HTR-8/SVneo (cell line): ENCODE data around the gene PTMA.

Experiments
- DNase-seq: peaks from one replicate; pipeline ENCODE4 v3.0.0; 2011; ENCODE audit warnings: low spot score, mixed read lengths; ENCODE audit not compliant: insufficient read length
- FAIRE-seq: peaks from 2 replicates; lab custom pipeline; 2011; peaks lifted over from hg19 to GRCh38; lab: Jason Lieb, UNC

PTMA gene

DNA sequence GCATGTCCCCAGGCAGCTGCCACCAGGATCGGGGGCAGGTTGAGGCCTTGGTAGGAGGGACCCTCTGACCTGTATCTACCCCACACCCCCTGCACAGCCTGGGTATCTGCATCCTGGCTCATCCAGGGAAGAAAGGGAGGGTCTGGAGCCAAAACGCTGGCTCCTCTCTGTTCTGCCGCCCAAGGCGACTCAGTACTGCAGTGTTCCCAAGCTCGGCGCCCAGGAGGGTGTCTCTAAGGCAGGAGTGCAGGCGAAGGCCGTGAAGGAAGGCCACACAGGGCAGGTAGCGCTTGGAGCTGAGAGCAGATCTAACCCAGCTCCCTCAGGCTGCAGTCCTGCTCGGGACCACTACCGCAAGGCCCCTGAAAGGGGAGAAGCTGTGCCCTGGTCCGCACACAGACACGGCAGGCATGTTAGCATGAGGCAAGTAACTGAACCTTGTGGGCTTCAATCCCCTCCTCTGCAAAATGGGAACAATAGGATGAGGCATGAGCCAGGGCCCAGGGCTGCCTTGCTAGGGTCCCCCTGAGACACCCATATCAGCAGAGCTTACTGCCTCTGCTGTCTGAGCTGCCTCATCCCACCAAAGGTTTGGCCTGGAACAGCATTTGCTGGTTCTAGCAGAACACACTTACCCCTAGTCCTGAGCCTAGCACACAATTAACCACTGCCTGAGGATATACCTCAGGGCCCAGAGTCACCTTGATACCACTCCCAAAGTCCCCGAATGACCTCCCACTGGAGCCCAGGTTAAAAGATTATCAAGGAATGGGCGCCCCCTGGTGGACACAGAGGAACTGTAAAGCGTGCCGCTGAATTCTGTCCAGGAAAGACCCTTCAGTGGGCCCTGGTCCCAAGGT, 6.5 kb downstream of the PTMA start:
- FAIRE-seq (no peak), DNase-seq (peak; percentile 66)

DNA sequence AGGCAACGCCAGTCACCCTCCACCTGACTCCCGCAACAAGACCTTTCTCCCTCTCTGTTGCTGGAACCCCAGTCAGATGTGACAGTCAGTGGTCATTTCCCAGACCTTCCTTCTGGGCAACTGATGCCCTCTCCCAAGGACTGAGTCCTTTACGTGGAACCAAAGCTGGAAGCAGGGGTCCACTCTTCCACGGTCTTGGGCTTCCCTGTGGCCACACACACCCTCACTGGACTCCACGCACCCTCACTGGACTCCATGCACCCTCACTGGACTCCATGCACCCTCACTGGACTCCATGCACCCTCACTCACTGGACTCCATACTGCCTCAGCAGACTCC, 7.1 kb downstream of the PTMA start:
- FAIRE-seq (no peak), DNase-seq (no peak)

DNA sequence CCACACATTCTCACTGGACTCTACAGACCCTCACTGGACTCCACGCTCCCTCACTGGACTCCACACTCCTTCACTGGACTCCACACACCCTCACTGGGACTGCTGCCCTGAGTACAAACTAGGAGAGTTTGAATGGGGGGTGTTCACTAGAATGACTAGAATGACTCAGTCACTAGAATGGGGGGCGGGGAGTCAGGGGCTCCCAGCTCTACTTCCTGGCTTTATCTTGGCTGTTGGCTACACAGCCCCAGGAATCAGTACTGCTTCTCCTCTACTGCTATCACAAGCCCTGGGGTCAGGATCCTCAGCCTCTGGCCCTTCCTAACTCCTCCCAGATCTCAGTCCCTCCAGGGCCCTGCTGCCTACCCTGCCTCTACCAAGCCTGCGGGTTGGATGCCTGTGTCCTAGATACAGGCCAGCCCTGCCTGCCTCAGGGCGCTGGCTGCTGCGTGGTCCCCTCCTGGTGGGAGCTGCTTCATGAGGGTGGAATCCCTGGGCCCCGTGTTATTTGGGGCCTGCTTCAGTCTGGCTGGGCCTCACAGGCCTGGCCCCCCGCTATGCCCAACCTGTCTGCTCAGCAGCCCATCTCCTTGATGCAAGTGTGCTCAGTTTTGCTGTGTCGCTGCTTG, 7.8 kb downstream of the PTMA start:
- no peak for DNase-seq
- FAIRE-seq: no peak

DNA sequence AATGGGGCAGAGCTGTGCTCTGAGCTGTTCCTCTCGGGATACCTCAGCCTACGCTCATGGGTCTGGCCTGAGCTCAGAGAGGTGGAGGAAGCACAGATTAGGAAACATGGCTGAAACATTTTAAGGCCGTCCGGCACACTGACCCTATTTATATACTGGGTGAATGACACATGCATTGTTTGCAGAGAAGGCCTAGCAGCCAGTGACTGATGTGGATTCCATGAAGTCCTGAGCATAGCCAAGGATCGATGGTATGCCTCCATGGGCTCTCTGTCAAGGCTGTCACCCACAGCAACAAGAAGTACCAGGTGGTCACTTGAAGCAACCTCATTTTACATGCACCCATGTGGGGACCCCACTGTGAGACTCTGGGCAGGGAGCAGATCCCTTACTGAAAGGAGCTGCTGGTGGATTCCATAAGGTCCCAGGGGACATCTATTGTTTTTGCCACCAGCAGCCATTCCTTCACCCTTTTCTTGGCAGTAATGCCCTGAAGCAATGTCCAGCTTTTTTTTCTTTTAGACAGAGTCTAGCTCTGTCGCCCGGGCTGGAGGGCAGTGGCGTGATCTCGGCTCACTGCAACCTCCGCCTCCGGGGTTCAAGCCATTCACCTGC, 8.4 kb downstream of the PTMA start:
- no peak for FAIRE-seq
- DNase-seq: no peak

DNA sequence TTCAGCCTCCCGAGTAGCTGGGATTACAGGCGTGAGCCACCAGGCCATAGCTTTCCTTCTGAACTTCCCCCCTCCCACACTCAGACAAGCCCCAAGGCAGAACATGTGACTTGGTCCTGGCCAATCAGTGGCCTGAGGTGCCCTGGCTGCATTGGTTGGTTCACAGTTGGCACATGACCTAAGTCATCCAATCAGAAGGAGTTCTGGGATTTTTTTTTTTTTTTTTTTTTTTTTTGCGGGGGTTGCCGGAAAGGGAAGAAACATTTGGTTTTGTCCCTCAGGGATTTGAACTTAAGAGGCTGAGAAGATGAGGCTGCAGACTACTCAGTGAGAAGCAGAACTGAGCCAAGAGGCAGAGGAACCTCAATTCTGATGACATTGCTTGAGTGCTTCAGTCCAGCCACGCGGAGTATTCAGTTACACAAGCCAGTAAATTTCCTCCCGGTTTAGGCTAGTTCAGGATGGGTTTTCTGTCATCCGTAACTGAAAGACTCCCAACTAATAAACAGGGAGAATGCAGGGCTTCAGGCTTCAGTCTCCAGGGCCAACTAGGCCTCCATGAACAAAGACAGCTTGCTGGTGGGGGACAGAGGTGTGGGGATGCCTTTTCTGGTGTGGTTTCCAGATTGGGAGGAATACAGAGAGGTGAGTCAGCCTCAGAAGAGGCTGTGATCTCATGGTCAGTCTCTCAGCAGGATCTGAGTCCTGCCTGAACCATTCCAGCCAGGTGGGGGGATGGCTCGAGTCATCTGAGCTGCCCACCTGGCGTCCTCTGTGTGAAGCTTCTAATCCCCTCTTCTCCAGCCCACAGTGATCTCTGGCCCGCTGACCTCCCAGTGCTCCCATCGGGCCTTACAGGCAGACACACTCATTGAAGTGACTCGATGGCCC, 9.2 kb downstream of the PTMA start:
- DNase-seq (no peak), FAIRE-seq (no peak)

DNA sequence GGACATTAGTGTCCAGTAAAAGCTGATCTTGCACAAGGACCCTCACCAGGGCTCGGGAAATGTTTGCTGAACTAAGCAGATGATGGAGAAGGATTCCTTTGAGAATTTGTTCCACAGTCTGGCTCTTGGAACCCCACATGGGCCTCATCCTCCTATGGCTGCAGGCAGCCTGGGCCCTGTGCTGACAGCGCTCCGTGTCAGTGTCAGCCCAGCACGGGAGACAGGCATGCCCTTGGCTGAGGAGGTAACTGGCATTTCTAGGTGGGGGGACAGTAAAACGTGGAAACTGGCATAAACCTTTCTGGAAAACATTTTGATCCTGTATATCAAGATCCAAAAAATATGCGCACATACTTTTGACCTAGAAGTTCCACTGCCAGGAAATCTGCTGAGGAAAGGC, 10.5 kb downstream of the PTMA start:
- FAIRE-seq: no peak
- no peak for DNase-seq

DNA sequence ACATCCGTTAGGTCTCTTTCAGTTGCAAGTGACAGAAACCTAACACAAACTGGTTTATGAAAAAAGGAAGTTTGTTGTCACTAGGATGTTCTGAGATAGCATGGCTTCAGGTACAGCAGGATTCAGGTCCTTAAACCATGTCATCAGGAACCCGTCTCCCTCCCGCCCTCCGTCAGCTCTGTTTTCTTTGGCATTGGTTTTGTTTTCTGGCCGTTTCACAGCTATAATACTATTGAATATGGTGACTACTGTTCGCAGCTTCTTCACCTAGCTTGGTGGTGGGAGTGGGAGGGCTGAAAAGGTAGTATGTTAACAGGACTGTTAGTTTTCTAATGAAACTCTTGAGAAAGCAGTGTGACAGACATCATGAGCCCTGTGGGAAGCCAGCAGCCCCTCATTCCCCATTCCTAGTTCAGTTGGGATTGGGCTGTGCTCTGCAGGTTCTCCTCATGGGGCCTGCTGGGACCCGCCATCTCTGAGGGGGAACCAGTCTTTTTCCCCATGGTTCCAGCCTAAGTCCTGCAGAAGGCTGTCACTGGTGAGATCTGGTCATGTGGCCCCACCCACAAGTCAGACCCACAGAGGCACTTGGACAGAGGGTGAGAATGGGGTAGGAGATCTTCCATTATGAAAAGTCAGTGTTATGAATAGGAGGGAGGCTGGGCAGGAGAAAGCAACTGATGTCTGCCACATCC, 12.1 kb downstream of the PTMA start:
- DNase-seq (no peak), FAIRE-seq (no peak)

DNA sequence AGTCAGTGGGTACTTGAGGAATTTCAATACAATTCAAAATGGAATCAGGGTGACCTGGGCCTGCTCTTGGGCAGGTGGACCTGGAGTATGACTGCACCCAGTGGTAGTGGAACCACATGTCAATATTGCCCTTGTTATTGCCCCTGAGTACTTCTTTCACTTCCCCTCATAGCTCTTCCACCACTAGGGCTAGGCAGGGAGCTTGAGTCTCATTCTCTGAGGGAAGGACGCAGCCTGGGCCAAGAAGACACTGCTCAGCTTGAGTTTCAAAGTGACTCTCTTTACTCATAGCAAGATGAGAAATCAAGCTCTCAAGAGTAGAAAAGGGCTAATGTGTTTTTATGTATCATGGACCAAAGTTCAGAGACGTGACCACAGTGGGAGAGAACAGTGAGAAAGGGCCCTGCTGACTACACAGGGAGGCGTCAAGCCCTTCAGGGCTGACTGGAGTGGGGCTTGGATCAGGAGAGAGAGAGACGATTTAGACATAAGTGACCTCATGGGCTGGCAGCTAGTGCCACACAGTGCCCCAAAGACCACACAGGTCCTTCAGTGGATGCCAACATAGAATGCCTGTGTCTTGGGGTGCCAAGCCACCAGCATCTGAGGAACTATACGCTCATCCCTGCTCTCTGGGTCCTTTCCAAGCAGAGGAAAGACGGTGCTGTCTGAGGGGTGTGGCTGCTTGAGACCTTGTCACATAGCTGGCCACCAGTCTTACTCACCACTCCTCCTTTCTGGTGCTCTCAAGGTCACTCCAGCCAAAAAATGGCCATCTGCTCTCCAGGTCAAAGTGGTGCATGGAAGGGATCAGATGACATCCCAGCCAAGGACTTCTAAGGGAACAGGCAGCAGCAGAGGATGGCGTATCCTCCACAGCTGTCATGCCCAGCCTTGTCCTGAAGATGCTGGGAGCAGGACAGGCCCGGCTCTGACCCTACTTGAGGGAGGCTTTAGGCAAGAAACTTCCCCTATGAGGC, 13.0 kb downstream of the PTMA start:
- FAIRE-seq (no peak), DNase-seq (no peak)

DNA sequence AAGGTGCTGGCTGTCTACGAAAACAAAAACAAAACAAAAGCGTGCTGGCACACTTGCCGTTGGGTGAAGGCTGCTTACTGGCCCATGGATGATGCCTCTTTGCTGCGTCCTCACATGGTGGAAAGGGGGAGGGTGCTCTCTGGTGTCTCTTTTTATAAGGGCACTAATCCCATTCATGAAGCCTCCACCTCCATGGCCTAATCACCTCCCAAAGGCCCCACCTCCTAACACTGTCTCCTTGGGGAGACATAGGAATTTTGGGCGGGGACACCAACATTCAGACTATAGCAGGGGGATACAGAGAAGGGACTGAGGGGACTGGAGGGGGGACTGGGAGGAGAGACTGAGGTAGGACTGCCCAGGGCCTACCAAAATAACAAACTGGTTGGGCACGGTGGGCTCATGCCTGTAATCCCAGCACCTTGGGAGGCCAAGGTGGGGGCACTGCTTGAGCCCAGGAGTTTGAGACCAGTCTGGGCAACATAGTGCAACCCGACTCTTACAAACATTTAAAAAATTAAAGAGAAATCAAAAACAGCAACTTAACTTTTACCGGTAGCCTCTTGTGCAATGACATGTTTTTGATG, 14.5 kb downstream of the PTMA start:
- FAIRE-seq: no peak
- no peak for DNase-seq

DNA sequence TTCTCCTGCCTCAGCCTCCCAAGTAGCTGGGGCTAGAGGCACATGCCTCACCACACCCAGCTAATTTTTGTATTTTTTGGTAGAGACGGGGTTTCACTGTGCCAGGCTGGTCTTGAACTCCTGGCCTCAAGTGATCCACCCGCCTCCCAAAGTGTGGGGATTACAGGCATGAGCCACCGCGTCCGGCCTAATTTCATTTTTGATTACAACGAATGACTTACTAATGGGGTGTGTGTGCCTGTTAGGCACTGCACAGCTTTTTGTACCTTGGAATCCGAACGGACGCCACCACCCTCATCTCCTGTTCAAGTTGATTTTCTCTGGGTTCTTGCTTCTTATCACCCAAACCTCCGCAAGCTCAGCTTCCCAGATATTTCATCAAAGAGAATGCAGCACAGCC, 17.2 kb downstream of the PTMA start:
- DNase-seq: no peak
- no peak for FAIRE-seq

DNA sequence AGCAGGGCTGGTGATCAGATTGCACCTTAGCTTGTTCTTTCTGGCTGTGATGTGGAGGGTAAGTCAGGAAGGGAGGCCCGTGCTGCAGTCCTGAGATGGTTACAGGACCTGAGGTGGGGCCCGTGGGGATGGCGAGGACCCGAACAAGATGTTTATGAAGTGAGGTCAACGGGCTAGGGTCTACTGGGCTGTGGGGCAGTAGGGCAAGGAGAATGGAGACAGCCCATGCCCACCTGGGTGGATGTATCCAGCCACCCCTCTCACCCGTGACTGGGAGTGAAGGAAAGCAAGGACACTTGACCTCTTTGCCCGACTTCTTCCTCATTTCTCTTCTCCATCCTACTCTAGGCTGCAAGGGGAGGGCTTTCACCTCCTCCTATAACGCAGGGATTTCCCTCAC, 18.0 kb downstream of the PTMA start:
- no peak for DNase-seq
- FAIRE-seq: no peak

DNA sequence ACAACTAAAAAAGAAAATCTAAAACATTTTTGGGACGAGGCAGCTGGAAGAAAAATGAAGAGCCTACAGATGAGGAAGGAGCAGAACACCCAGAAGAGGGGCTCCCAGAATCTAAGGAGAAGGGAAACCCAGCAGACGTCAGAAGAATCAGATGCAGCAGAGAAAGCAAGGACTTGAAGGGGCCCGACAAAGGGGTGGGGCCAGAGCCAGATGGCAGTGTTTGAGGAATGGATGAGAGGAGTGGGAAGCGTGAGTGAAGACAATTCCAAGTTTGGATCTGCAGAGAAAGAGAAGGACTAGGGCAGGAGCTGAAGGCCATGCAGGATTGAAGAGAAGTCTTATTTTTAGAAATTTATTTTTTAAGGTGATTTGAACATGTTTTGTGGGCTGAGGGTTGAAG, 19.3 kb downstream of the PTMA start:
- FAIRE-seq: no peak
- DNase-seq: no peak

DNA sequence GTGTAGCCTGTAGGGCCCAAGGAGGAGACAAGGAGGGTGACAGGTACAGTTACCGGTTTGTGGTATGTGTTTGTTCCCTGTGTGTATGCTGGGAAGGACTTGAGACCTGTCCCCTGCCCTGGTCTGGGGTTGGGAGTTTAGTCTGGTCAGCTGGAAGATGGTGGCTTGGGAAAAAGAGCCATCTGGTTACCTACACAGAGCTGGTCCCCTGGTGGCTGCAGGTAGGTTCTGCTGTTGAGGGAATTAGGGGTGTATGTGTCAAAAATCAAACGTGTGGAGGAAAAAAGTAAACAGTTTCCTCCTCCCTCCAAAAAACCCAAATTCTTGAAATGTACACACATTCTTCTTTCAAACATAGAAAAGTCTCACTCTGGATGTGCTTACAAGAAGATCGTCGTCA, 24.3 kb downstream of the PTMA start:
- no peak for FAIRE-seq

DNA sequence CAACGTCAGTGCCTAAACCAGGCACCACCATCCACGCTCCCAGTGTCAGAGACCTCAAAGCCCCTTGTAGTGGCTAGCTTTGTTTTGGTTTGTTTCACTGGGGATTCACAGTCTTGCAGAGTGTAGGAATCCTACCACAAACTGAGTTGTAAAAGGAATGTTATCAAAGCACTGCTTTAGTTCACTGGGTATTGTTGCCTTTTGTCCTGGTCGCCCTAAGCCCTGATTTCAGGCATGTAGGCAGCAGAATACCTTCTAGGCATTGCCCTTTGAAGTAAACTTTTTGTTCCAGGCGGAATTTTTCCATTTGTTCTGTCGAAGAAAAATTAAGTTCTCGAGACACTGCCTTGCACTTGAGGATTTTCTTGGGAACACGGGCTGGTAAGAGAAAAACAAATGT, 29.4 kb downstream of the PTMA start:
- DNase-seq (no peak), FAIRE-seq (no peak)

More for the DNA sequence above, 24.3 kb downstream of the PTMA start:
- no peak for DNase-seq

DNA sequence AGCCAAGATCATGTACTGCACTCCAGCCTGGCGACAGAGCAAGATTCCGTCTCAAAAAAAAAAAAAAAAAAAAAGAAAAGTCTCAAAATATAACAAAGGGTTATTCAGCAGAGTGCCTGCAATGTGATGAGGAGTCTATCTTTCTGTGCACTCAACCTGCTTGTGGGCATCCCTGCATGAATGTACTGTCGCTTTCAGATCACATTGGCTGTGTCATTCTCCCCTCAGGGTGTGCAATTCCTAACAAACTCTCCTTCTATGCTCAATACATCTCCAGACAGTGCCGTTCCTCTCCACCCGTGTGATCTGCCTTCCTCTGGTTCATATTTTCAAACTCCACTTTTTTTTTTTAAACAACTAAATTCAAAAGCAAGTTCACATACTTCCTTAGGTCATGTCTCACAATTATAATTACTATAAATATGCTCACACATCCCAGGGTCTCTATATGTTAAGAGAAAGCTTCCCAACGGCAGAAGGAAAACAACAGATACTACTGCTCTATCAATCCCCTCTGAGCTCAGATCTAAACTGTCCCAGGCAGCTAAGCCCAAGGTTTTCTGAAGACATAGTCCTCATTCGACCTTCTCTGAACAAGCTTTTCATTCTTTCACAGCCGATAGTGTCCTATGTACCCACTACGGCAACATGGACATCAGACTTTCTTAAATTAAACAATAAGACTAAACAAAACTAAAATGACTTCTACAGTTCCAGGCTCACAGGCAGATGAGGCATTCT, 35.2 kb downstream of the PTMA start:
- no peak for DNase-seq
- no peak for FAIRE-seq

DNA sequence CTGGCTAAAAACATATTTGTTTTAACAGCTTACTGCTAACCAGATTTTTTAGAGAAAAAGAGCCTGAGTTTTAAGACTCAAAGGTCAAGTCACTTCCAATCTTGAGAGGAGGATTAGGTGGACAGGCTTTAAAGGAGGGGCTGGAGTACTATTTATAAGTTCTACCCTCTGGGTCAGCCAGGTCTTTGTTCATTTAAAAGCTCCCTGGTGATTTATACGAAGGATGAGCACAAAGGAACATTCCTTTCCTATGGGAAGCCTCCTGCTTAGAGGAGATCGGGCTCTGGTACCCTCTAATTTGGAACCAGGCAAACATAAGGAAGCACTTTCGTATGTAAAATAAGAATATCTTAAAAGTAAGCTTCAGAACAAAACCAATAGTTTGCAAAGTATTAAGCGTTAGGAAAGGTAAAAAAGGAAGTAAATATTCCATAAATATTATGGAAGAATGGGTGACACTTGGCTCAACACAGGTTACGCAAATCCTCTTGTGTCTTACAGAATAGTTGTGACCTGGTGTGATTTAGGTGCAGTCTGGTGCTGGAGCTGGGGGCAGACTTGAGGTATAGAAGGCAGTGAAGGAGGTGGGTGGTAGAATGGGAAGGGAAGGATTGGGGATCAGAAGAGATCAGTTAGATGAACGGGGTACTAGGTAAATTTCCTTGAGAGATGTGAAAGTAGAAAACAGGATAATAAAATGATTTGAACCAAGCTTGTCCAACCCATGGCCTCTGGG, 37.1 kb downstream of the PTMA start:
- no peak for FAIRE-seq
- no peak for DNase-seq
